Measurements from ENCODE around the gene GRM1. TPM values are rescaled to one million over a fixed set of nuclear protein-coding genes. Genes with fewer than 3 reads are reported as not detected.

Gene GRM1
- total and polyA plus RNA-seq, 3 donors from 2014 or later, result 1.3 to 5.6 (median 2.0) TPM

DNA sequence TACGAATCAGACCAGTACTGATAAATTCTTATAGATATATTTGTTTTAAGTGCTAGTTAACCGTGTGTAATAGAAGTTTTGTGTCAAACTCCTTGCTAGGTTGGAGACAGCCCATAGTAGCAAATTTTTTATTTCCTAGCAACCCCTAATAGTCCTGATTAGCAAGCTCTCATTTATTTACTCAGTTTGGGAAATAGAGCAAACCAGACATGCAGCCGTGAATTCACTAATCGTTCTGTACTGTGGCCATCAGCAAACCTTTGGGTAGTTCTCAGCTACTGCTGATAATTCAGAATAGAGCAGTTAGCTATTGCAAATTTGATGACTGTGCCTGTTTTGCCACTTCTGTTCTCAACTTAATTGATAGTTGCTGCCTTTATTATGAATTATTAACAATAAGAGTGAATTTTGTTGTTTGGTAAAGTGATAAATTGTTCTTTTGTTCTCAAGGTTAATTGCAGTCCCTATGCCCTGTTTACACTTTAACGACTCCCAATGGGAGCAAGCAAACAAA lies 215.8 kb downstream of the GRM1 start:
- DNase-seq, result no peak
- TF ChIP-seq, protein P1, sequence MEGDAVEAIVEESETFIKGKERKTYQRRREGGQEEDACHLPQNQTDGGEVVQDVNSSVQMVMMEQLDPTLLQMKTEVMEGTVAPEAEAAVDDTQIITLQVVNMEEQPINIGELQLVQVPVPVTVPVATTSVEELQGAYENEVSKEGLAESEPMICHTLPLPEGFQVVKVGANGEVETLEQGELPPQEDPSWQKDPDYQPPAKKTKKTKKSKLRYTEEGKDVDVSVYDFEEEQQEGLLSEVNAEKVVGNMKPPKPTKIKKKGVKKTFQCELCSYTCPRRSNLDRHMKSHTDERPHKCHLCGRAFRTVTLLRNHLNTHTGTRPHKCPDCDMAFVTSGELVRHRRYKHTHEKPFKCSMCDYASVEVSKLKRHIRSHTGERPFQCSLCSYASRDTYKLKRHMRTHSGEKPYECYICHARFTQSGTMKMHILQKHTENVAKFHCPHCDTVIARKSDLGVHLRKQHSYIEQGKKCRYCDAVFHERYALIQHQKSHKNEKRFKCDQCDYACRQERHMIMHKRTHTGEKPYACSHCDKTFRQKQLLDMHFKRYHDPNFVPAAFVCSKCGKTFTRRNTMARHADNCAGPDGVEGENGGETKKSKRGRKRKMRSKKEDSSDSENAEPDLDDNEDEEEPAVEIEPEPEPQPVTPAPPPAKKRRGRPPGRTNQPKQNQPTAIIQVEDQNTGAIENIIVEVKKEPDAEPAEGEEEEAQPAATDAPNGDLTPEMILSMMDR (IDR thresholded peaks at IDR 0.05), result no peak
- TF ChIP-seq POLR2A (IDR thresholded peaks at IDR 0.05), result no peak
- WGBS, 2 donors, result 83% methylated on average over 5 of the region's 5 CpGs
- Histone ChIP-seq H3K4me3 (no peak overlapping the region), H3K27me3 (no peaks in the 10 kb centered on the region), H3K9me3 (no peaks in the 10 kb centered on the region), H3K4me1 (no peaks in the 10 kb centered on the region), H3K27ac (no peak overlapping the region), H3K36me3 (ENCODE audit: low read depth, missing control alignments) (no peaks in the 10 kb centered on the region)
- intact Hi-C loops (cut with DNase I; ENCODE audit: low total_unique reads), result no loop called here

DNA sequence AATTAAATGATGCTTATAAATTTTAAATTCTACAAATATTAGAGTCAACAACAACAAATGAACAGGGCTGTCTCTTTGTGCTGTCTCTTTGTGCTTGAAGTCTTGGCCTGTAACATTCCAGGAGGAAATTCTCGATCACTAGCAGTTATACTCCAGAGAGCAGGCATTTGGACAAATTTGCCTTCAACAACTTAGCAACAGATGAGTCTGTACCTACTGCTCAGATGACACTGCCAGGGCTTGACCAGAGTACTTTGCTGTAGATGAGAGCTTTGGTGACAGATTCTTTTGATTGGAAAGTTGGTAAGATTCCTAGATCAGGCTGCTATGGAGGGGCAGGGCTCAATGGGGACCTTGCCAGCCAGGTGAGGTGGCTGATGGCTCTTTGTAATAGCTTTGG lies 217.2 kb downstream of the GRM1 start:
- 78 to 80% methylated on average over 1 of the region's 1 CpG for WGBS, 2 donors
- Histone ChIP-seq H3K27ac (no peak overlapping the region), H3K4me3 (no peak overlapping the region), H3K4me1 (no peaks in the 10 kb centered on the region), H3K36me3 (ENCODE audit: low read depth, missing control alignments) (no peaks in the 10 kb centered on the region), H3K9me3 (no peaks in the 10 kb centered on the region), H3K27me3 (no peaks in the 10 kb centered on the region)
- TF ChIP-seq, protein P1 (IDR thresholded peaks at IDR 0.05), result no peak
- TF ChIP-seq POLR2A (IDR thresholded peaks at IDR 0.05), result no peak
- intact Hi-C loops (cut with DNase I; ENCODE audit: low total_unique reads), result no loop called here
- DNase-seq, result no peak

DNA sequence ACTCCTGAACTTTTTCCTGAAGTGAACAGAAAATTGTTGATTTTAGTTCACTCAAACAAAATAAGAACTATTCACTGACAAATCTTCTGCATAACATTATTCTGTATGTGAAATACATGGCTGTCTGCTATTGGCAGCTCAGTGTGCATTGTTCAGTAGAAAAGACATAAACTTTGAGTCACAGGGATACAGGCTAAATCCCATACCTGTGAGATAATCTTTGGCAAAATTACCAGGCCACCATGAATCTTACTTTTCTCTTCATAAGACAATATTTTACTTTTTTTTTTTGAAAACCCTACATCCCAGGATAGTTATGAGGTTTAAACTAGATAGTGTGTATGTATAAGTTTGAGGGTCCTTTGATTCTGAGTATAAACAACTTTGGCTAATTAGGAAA lies 224.8 kb downstream of the GRM1 start:
- H3K4me3 ChIP-seq, result no peak overlapping the region
- no peak for DNase-seq
- no peaks in the 10 kb centered on the region for H3K4me1 ChIP-seq
- no peaks in the 10 kb centered on the region for H3K27me3 ChIP-seq
- no peaks in the 10 kb centered on the region for H3K36me3 ChIP-seq (ENCODE audit: low read depth, missing control alignments)
- no peaks in the 10 kb centered on the region for H3K9me3 ChIP-seq
- H3K27ac ChIP-seq, result no peak overlapping the region
- intact Hi-C loops (cut with DNase I; ENCODE audit: low total_unique reads), result no loop called here
- no peak for TF ChIP-seq POLR2A (IDR thresholded peaks at IDR 0.05)
- TF ChIP-seq, protein P1 (IDR thresholded peaks at IDR 0.05), result no peak

DNA sequence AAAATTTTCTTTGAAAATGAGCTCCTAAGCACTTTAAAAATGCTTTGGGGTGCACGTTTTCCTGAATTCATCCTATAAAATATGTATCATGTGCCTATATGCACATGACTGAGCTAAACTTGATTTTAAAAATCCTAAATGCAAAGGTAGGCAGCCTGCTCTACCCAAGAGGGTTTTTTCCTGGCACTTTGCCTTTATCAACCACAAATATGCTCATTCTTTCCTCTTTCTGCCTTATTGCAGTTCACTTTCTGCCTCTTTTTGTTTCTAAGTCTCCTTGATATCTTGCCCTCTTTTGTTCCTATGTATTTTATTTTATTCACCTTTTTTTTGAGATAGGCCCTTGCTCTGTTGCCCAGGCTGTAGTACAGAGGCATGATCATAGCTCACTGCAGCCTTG lies 229.3 kb downstream of the GRM1 start:
- Histone ChIP-seq H3K36me3 (ENCODE audit: low read depth, missing control alignments) (no peaks in the 10 kb centered on the region), H3K27ac (no peak overlapping the region), H3K4me1 (no peaks in the 10 kb centered on the region), H3K4me3 (no peak overlapping the region), H3K27me3 (no peaks in the 10 kb centered on the region), H3K9me3 (no peaks in the 10 kb centered on the region)
- no peak for DNase-seq
- intact Hi-C loops (cut with DNase I; ENCODE audit: low total_unique reads), result no loop called here
- WGBS, 2 donors, result 64 to 72% methylated on average over 1 of the region's 1 CpG
- TF ChIP-seq, protein P1 (IDR thresholded peaks at IDR 0.05), result no peak
- no peak for TF ChIP-seq POLR2A (IDR thresholded peaks at IDR 0.05)

DNA sequence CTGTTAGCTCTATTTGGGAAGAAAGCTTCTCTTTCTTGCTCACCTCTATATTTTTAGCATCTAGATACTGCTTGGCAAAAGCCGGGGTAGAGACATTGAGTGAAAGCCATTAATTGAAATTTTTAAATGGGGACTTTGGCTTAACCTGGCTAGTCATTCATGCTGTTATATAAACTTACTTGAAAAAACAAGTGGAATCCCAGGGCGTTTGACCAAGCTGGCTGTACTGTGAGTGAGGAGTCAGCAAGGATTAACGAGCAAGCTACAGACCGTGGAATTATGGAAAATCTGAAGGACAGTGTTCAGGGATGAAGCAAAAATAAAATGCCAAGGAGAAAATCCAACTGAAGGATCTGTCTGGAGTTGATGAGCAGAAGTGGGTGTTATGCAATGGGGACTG lies 232.0 kb downstream of the GRM1 start:
- no peaks in the 10 kb centered on the region for H3K27me3 ChIP-seq
- intact Hi-C loops (cut with DNase I; ENCODE audit: low total_unique reads), result no loop called here
- H3K9me3 ChIP-seq, result no peaks in the 10 kb centered on the region
- TF ChIP-seq POLR2A (IDR thresholded peaks at IDR 0.05), result no peak
- TF ChIP-seq, protein P1 (IDR thresholded peaks at IDR 0.05), result no peak
- H3K4me1 ChIP-seq, result no peaks in the 10 kb centered on the region
- H3K4me3 ChIP-seq, result no peak overlapping the region
- no peak for DNase-seq
- H3K27ac ChIP-seq, result no peak overlapping the region
- WGBS, 2 donors, result 68 to 76% methylated on average over 4 of the region's 4 CpGs
- H3K36me3 ChIP-seq (ENCODE audit: low read depth, missing control alignments), result no peaks in the 10 kb centered on the region
